ENCODE results near the gene GMEB1.
A peak's percentile ranks its signal among the peaks of the same experiment; 100 is the strongest.
"Not testable (repeated sequence)": the region's sequence is repeated elsewhere in the genome, so short reads cannot be mapped to it uniquely, and the experiment has no call there.

The GMEB1 gene
- 23.4 to 29.4 reads per million in 2 donors for total RNA-seq

GRCh38 chr1:28668191-28668955 lies at the start of gene GMEB1:
Gene GMEB1, plus strand, starts transcription at chr1:28668784. Its CDS starts 14,829 bp downstream, at chr1:28683613.
- DNase-seq = peak; percentile 66 to 94 (median 77)

GRCh38 chr1:28631713-28632112 lies 36.9 kb upstream of the GMEB1 start:
- DNase-seq = peak in 1 of 5 experiments; percentile 31

GRCh38 chr1:28632560-28632959 lies 36.0 kb upstream of the GMEB1 start:
- no peak for DNase-seq

- DNase-seq = peak in 3 of 5 experiments; percentile 9 to 70 (median 24)
Measured at GRCh38 chr1:28640766-28641165, 27.8 kb upstream of the GMEB1 start.

- DNase-seq = peak in 1 of 5 experiments; percentile 6
Measured at GRCh38 chr1:28642056-28642846, 26.3 kb upstream of the GMEB1 start.

GRCh38 chr1:28642847-28643635 lies 25.5 kb upstream of the GMEB1 start, which contains the start of gene TAF12:
Gene TAF12, minus strand, starts transcription at chr1:28643067. Its CDS starts 20,986 bp downstream, at chr1:28622081.
- peak; percentile 80 to 98 (median 84) for DNase-seq

GRCh38 chr1:28644494-28644893 lies 24.1 kb upstream of the GMEB1 start:
- DNase-seq = no peak

GRCh38 chr1:28645406-28645805 lies 23.2 kb upstream of the GMEB1 start:
- DNase-seq = not testable (repeated sequence)

- DNase-seq = no peak
Measured at GRCh38 chr1:28646040-28646439, 22.5 kb upstream of the GMEB1 start.

GRCh38 chr1:28648008-28648473 lies 20.5 kb upstream of the GMEB1 start:
- DNase-seq = peak; percentile 72 to 98 (median 85)

- peak; percentile 52 to 98 (median 81) for DNase-seq
Measured at GRCh38 chr1:28648474-28649198, 19.9 kb upstream of the GMEB1 start, which contains the start of gene RNU11. Gene RNU11, plus strand, starts transcription at chr1:28648600.

- DNase-seq = not testable (repeated sequence)
Measured at GRCh38 chr1:28653063-28653462, 15.5 kb upstream of the GMEB1 start.

- not testable (repeated sequence) for DNase-seq
Measured at GRCh38 chr1:28653870-28654269, 14.7 kb upstream of the GMEB1 start.

- DNase-seq = not testable (repeated sequence)
Measured at GRCh38 chr1:28655448-28656311, 12.9 kb upstream of the GMEB1 start.

- DNase-seq = no peak
Measured at GRCh38 chr1:28656335-28656734, 12.2 kb upstream of the GMEB1 start.

- no peak for DNase-seq
Measured at GRCh38 chr1:28663871-28664470, 4.6 kb upstream of the GMEB1 start.

- no peak for DNase-seq
Measured at GRCh38 chr1:28666806-28667205, 1.8 kb upstream of the GMEB1 start.

- peak in 4 of 5 experiments; percentile 14 to 92 (median 38) for DNase-seq
Measured at GRCh38 chr1:28668956-28669723, 556 bp downstream of the GMEB1 start.

GRCh38 chr1:28671254-28671780 lies 2.7 kb downstream of the GMEB1 start:
- no peak for DNase-seq
